HG02571 (cell line): Measurements from ENCODE around the gene RSKR.
A peak's percentile ranks its signal among the peaks of the same experiment; 100 is the strongest.
"Not testable (repeated sequence)": the region's sequence is repeated elsewhere in the genome, so short reads cannot be mapped to it uniquely, and the experiment has no call there.

Experiments used
- ATAC-seq: cut with Tn5 transposase; IDR thresholded peaks from one replicate; pipeline ENCODE4 v1.9.1; 2021; ENCODE audit warnings: mild to moderate bottlenecking, moderate library complexity; ENCODE audit not compliant: unreplicated experiment

RSKR gene

GRCh38 chr17:28623696-28624095 lies 9.7 kb upstream of the RSKR start:
- ATAC-seq: no peak

- no peak for ATAC-seq
Measured at GRCh38 chr17:28622186-28622585, 8.2 kb upstream of the RSKR start.

- no peak for ATAC-seq
Measured at GRCh38 chr17:28620010-28620409, 6.0 kb upstream of the RSKR start.

GRCh38 chr17:28618464-28618863 lies 4.5 kb upstream of the RSKR start:
- ATAC-seq: no peak

- ATAC-seq: no peak
Measured at GRCh38 chr17:28616281-28616680, 2.3 kb upstream of the RSKR start.

GRCh38 chr17:28615260-28615940 lies 1.4 kb upstream of the RSKR start:
- ATAC-seq: no peak

GRCh38 chr17:28612936-28613872 lies 781 bp downstream of the RSKR start:
- no peak for ATAC-seq

GRCh38 chr17:28612531-28612930 lies 1.5 kb downstream of the RSKR start:
- ATAC-seq: no peak

- no peak for ATAC-seq
Measured at GRCh38 chr17:28610376-28610775, 3.6 kb downstream of the RSKR start.

GRCh38 chr17:28604031-28604430 lies 10.0 kb downstream of the RSKR start:
- ATAC-seq: not testable (repeated sequence)

GRCh38 chr17:28599311-28600184 lies 14.4 kb downstream of the RSKR start:
- ATAC-seq: peak; percentile 36

- peak; percentile 81 for ATAC-seq
Measured at GRCh38 chr17:28598799-28599310, 15.1 kb downstream of the RSKR start, which contains the start of gene SPAG5. TSS of gene SPAG5 (minus strand) at chr17:28599025. CDS start at chr17:28598946, 79 bp downstream.

- no peak for ATAC-seq
Measured at GRCh38 chr17:28598389-28598788, 15.6 kb downstream of the RSKR start.

- no peak for ATAC-seq
Measured at GRCh38 chr17:28597606-28598383, 16.2 kb downstream of the RSKR start.

GRCh38 chr17:28592260-28592659 lies 21.7 kb downstream of the RSKR start:
- ATAC-seq: no peak

- no peak for ATAC-seq
Measured at GRCh38 chr17:28585851-28586250, 28.1 kb downstream of the RSKR start.

GRCh38 chr17:28584434-28584833 lies 29.6 kb downstream of the RSKR start:
- no peak for ATAC-seq

GRCh38 chr17:28582513-28582912 lies 31.5 kb downstream of the RSKR start:
- ATAC-seq: no peak

GRCh38 chr17:28580959-28581358 lies 33.0 kb downstream of the RSKR start:
- ATAC-seq: no peak

- no peak for ATAC-seq
Measured at GRCh38 chr17:28579526-28579925, 34.5 kb downstream of the RSKR start.
